ENCODE data around the gene MAP9. TPM values are rescaled to one million over a fixed set of nuclear protein-coding genes. Genes with fewer than 3 reads are reported as not detected.

Gene MAP9
- total and polyA plus RNA-seq, 2 experiments from 2014 or later: 16.0 to 33.7 TPM

DNA sequence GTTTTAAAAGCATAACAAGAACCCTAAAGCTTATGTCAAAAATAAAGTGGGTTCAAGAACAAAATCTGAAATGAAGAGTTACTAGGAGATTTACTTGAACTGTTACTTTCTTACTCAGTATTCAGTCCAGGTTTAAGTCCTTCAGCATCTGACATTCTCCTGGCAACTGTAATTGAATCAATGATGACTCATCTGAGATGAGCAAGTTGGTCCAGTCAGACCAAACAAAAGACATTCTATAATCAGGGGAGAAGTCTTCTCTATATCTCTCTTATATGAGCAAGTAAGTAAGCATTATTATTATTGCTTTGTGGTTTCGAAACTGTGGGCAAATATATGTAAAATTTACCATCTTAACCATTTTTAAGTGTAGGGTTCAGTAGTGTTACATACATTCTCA, 34.6 kb downstream of the MAP9 start (continued):
- TF ChIP-seq, protein P1, sequence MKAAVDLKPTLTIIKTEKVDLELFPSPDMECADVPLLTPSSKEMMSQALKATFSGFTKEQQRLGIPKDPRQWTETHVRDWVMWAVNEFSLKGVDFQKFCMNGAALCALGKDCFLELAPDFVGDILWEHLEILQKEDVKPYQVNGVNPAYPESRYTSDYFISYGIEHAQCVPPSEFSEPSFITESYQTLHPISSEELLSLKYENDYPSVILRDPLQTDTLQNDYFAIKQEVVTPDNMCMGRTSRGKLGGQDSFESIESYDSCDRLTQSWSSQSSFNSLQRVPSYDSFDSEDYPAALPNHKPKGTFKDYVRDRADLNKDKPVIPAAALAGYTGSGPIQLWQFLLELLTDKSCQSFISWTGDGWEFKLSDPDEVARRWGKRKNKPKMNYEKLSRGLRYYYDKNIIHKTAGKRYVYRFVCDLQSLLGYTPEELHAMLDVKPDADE (IDR thresholded peaks at IDR 0.05): no peak

DNA sequence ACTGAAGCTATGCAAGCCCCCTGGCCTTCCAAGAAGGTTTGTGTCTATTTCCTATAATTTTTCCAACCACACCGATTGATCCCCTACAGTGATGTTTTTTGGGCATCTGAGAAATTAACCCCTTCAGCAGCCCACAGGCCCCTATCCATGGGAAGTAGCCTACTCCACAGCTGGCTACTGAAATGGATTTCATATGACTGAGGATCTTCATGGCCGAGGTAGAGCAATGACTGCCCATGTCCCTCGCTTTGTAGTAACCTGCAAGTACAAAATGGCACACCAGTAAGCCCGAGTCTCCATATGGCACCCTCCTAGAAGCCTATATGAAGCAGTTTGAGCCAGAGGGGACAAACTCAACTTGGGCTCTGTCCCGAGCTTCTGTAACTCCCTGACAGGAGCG, 36.8 kb downstream of the MAP9 start:
- Histone ChIP-seq H2AFZ (no peak overlapping the region), H3K4me1 (ENCODE audit: insufficient read depth) (no peaks in the 10 kb centered on the region), H3K4me3 (no peak overlapping the region), H3K27me3 (ENCODE audit: insufficient read depth) (no peaks in the 10 kb centered on the region), H3K9me2 (ENCODE audit: insufficient read depth) (peaks cover 8% of the 10 kb centered on the region; the same call in 1 of the 2 replicates), H3K4me2 (no peak overlapping the region), H3F3A (replicated peaks; ENCODE audit: low read depth) (no peaks in the 10 kb centered on the region), H3K36me3 (ENCODE audit: insufficient read depth) (no peaks in the 10 kb centered on the region), H3K79me2 (replicated peaks; ENCODE audit: insufficient read depth) (no peaks in the 10 kb centered on the region), H4K20me1 (replicated peaks; ENCODE audit: insufficient read depth) (no peaks in the 10 kb centered on the region), H3K27ac (ENCODE audit: low read depth) (no peak overlapping the region)
- Mint-ChIP-seq H3K4me1 (no peaks in the 10 kb centered on the region), H3K9me3 (peaks cover 27% of the 10 kb centered on the region), H3K27me3 (ENCODE audit: insufficient read depth, low read depth, poor library complexity) (no peaks in the 10 kb centered on the region), H3K4me3 (no peak overlapping the region), H3K36me3 (ENCODE audit: low read depth) (peaks cover 15% of the 10 kb centered on the region; the same call in 2 of the 3 replicates), H3K27ac (no peak overlapping the region)
- DNase-seq (ENCODE audit: low spot score) (no peak), ATAC-seq (no peak)
- TF ChIP-seq CREB1 (CRISPR knock-in tag; IDR thresholded peaks at IDR 0.05; ENCODE audit: low read depth) (no peak), POLR2AphosphoS5 (IDR thresholded peaks at IDR 0.05; ENCODE audit: low read depth) (no peak), EZH2phosphoT487 (IDR thresholded peaks at IDR 0.05; ENCODE audit: unreplicated experiment) (no peak), EZH2 (IDR thresholded peaks at IDR 0.05; ENCODE audit: low read depth, unreplicated experiment) (no peak)
- TF ChIP-seq, protein P2, sequence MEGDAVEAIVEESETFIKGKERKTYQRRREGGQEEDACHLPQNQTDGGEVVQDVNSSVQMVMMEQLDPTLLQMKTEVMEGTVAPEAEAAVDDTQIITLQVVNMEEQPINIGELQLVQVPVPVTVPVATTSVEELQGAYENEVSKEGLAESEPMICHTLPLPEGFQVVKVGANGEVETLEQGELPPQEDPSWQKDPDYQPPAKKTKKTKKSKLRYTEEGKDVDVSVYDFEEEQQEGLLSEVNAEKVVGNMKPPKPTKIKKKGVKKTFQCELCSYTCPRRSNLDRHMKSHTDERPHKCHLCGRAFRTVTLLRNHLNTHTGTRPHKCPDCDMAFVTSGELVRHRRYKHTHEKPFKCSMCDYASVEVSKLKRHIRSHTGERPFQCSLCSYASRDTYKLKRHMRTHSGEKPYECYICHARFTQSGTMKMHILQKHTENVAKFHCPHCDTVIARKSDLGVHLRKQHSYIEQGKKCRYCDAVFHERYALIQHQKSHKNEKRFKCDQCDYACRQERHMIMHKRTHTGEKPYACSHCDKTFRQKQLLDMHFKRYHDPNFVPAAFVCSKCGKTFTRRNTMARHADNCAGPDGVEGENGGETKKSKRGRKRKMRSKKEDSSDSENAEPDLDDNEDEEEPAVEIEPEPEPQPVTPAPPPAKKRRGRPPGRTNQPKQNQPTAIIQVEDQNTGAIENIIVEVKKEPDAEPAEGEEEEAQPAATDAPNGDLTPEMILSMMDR (conservative IDR thresholded peaks at IDR 0.05; ENCODE audit: low read depth in 2 of 2): no peak

DNA sequence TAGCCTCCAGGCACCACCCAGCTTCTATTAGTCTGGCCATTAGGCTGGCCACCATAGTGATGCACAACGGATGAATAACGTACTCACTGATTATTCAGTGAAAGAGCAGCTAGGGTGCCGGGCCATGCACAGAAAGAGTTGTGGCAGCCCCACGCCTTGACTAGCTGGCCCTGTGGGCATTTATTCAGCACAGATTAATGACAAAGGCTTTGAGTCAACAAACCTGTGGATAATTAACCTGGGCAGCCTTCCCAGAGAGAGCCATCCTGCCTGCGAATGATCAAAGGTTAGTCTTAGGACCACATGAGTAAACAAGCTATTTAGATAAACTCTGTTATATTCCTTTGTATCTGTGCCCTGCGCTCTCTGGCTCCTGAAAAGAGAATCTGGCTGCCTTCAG, 37.2 kb downstream of the MAP9 start:
- H3K27me3 Mint-ChIP-seq (ENCODE audit: insufficient read depth, low read depth, poor library complexity): no peaks in the 10 kb centered on the region
- TF ChIP-seq EZH2 (IDR thresholded peaks at IDR 0.05; ENCODE audit: low read depth, unreplicated experiment) (no peak), NANOG (IDR thresholded peaks at IDR 0.05; ENCODE audit: borderline replicate concordance) (no peak), JUNB (IDR thresholded peaks at IDR 0.05; ENCODE audit: unreplicated experiment) (no peak), STAT1 (IDR thresholded peaks at IDR 0.05; ENCODE audit: unreplicated experiment) (no peak)
- no peak overlapping the region for H3K4me2 ChIP-seq

More for the DNA sequence above, 37.2 kb downstream of the MAP9 start:
- no peak for DNase-seq (ENCODE audit: low spot score)
- Histone ChIP-seq H3K27ac (ENCODE audit: low read depth) (no peak overlapping the region), H3K9me2 (ENCODE audit: insufficient read depth) (peaks cover 8% of the 10 kb centered on the region; the same call in 1 of the 2 replicates), H3K4me3 (no peak overlapping the region), H3K36me3 (ENCODE audit: insufficient read depth) (no peaks in the 10 kb centered on the region), H3K4me1 (ENCODE audit: insufficient read depth) (no peaks in the 10 kb centered on the region), H2AFZ (no peak overlapping the region), H4K20me1 (replicated peaks; ENCODE audit: insufficient read depth) (no peaks in the 10 kb centered on the region), H3K79me2 (replicated peaks; ENCODE audit: insufficient read depth) (no peaks in the 10 kb centered on the region), H3F3A (replicated peaks; ENCODE audit: low read depth) (no peaks in the 10 kb centered on the region), H3K27me3 (ENCODE audit: insufficient read depth) (no peaks in the 10 kb centered on the region)
- Mint-ChIP-seq H3K27ac (no peak overlapping the region), H3K36me3 (ENCODE audit: low read depth) (peaks cover 15% of the 10 kb centered on the region; the same call in 2 of the 3 replicates), H3K9me3 (peaks cover 27% of the 10 kb centered on the region), H3K4me1 (no peaks in the 10 kb centered on the region), H3K4me3 (no peak overlapping the region)
- no peak for ATAC-seq

Measured in GM23338 (cell line).